GM21576 (cell line): ENCODE results near the gene CYP2W1.

ENCODE experiments used
- ATAC-seq: cut with Tn5 transposase; IDR thresholded peaks from one replicate; pipeline ENCODE4 v1.9.1; 2021; ENCODE audit warnings: mild to moderate bottlenecking, moderate library complexity; ENCODE audit not compliant: unreplicated experiment

The CYP2W1 gene

DNA sequence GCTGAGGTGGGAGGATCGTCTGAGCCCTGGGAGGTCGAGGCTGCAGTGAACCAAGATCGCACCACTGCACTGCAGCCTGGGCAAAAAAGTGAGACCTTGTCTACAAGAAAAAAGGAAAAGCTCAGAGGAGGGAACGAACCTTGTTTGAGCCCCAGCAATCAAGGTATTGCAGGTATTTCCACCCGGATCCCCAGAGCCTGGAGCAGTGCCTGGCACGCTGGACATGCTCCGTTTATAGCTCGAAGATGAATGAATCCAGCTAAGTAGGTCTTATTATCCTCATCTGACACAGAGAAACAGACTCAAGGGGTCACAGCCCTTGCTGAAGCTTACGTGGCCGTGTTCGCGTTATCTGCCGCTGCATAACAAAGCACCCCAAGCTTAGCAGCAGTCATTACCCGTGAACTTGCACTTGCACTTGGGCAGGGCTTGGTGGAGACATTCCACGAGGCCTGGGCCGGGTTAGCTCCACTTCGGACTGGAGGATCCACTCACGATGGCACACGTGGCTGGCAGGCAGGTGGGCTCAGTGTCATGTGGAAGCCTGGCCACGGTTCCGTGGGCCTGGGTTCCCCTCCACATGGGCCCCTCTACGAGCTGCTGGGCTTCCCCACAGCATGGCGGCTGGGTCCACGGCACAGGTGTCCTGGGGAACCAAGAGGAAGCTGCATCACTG is 4.4 kb upstream of the CYP2W1 start:
- ATAC-seq, result no peak

- ATAC-seq, result no peak
Observed at GRCh38 chr7:979151-979550, 3.8 kb upstream of the CYP2W1 start.

DNA sequence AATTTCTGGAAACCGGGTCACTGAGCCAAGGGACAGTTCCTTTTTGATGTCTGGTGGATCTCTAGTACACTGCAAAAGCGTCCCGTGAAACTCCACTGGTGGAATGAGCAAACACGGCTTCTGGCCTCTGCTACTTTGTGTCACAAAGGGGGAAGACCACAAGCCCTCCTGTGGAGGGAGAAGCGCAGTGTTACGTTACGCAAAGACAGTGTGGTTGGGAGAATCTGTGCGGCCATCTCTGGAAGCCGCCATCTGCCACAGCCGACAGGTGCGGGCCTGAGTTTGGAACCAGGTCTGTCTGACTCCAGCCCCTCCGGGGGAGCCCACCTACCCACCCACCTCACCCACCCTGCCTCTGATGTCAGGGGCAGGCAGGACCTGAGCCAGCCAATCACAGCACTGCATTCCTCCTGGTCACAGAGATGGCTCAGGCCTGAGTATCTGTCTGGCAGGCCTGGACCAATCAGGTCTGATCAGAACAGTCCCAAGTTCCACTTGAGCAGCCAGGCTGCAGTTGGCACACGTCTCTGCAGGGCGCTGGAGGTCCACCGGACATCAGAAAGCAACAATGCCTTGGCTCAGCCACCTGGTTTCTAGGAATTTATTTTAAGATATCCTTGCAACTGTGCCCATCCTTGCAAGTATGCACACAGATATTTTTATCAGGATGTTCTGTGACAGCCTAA is 3.0 kb upstream of the CYP2W1 start:
- ATAC-seq, result no peak

DNA sequence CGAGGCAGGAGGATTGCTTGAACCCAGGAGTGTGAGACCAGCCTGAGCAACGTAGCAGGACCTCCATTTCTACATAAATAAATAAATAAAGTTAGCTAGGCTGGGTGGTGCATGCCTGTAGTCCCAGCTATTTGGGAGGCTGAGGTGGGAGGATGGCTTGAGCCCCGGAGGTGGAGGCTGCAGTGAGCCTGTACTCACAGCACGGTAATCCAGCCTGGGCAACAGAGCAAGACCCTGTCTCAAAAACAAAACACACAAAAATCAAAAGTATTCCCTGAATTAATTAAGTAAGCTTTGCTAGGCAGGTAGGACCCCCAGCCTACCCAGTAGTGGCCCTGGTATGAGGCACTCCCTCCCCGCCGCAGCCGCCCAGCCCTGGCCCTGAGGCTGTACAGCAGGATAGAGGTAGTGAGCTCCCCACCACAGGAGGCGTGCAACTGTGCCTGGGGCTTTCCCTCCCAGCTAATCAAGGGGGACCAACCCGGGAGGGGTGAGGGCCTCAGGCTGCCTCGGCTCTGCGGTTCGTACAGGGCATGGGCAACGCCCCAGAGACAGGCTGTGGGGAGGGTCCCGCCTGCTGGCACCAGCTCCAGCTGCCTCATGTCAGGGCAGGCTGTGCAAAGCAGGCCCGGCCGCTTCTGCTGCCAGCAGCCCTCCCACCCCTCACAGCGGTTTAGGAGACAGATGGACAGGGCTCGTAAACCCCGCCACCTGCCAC is 1.0 kb upstream of the CYP2W1 start:
- ATAC-seq, result no peak

DNA sequence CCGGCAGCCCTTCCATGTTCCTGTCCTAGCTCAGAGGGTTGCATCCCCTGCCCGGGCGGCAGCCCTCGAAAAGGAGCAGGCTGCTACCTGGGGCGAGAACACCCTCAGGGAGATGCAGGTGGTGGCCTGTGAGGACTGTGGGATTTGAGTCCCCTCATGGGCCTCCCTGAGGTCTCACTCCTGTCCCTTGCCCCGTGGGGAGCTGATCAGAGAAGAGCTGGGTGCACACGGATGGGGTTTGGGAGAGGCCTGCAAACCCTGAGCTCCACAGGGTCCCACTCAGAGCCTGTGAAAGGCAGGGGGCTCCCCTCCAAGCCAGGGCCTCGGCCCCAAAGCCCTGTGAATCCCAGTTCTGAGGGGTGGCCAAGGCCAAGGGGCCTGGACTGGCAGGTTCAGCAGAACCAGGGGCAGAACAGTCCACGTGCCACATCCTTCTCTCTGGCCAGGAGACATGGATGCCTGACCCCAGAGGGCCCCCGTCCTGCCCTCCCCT is 424 bp upstream of the CYP2W1 start:
- ATAC-seq, result no peak

DNA sequence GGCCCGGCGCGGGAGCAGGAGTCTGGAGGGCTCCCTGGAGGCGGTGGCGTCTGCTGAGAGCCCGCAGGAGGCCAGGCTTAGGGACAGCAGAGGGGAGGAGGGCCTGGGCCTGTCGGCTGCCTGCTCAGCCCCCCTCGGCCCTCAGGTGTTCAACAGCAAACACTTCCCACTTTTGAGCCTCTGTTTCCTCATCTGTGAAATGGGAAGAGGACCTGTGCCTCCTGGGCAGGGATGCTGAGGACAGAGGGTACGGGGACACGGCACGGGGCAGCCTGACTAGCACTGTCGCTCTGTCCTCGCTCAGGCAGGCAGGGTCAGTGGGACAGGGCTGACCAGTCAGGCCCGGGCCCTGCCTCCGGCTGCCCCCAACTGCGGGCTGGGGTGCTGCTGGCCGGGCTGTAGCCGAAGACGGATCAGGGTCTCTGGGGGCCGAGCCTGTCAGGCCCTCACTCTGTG is 663 bp downstream of the CYP2W1 start:
- no peak for ATAC-seq

DNA sequence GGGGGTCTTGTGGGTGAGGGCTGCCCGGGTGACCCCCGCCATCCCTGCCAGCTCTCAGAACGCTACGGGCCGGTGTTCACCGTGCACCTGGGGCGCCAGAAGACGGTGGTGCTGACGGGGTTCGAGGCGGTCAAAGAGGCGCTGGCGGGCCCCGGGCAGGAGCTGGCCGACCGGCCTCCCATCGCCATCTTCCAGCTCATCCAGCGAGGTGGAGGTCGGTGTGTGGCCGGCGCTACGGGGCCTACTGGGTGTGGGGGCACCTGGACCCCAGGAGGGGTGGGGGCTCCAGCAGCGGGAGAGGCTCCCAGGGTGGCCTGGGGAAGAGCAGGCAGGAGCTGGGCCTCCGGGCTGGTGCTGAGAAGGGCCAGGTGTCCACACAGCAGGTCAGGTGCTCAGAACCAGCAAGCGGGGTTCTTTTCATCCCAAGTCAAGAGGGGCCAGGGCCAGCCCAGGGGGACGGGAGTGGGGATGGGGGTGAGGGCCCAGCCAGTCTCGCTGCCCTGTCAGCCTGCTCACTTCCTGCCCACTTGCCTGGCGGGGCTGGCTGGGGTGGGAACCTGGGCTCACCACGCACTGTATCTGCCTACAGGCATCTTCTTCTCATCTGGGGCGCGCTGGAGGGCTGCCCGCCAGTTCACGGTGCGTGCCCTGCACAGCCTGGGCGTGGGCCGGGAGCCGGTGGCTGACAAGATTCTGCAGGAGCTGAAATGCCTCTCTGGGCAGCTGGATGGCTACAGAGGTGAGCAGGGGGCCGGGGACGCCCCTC is 1.6 kb downstream of the CYP2W1 start:
- no peak for ATAC-seq

GRCh38 chr7:985127-985416 is 2.1 kb downstream of the CYP2W1 start:
- no peak for ATAC-seq

GRCh38 chr7:985915-986741 is 3.1 kb downstream of the CYP2W1 start:
- ATAC-seq, result no peak

- ATAC-seq, result no peak
Observed at GRCh38 chr7:986766-987751, 4.1 kb downstream of the CYP2W1 start.

DNA sequence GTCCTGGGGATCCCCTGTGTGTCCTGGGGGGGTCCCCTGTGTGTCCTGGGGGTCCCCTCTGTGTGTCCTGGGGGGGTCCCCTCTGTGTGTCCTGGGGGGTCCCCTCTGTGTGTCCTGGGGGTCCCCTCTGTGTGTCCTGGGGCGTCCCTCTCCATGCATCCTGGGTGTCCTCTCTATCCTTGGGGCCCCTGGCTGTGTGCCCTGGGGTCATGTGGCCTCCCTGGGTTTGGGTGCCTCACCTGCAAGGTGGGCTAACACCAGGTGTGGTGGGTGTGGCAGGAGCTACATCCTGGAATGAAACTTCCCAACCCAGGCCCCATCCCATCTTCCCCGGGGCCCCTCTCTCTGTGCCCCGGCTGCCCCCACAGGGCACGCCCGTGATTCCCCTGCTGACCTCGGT is 4.9 kb downstream of the CYP2W1 start:
- ATAC-seq, result no peak

DNA sequence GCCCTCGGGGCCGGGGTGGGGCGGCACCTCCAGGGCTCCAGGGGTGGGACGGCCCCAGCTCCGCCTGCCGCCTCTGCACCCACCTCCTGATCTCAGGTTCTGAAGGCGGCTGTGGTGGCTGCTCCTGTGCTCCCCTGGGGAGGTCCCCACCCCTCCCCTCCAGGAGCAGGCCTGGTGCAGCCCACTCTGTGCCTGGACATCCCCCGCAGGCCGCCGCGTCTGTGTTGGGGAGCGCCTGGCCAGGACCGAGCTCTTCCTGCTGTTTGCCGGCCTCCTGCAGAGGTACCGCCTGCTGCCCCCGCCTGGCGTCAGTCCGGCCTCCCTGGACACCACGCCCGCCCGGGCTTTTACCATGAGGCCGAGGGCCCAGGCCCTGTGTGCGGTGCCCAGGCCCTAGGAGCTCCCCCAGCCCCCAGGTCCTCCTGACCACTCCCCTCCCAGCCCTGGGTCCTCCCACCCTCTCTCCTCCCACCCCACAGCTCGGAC is 5.5 kb downstream of the CYP2W1 start:
- no peak for ATAC-seq

DNA sequence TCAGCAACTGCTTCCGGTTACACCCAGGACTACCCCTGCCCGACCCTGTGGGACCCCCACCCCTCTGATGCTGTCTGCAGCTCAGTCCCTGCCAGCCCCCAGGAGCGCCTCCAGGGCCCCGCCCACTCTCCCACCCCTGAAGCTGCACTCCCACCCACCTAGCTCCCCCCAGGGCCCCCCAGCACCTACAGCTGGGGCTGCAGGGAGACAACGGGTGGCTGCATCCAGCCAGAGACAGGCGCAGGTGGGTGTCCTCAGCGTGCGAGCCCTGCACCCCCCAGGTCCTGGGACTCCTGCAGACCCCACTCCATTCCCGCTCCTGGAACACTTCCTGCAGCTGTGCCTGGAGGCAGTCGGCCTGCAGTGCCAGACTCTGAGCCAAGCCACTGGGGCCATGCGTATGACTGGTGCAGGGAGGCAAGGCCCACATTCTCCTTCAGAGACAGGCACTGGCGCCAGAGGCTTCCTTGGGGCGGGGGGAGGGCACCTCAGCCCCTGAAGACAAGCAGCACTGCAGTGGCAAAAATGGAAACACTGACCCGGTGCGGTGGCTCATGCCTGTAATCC is 6.1 kb downstream of the CYP2W1 start:
- ATAC-seq, result no peak

DNA sequence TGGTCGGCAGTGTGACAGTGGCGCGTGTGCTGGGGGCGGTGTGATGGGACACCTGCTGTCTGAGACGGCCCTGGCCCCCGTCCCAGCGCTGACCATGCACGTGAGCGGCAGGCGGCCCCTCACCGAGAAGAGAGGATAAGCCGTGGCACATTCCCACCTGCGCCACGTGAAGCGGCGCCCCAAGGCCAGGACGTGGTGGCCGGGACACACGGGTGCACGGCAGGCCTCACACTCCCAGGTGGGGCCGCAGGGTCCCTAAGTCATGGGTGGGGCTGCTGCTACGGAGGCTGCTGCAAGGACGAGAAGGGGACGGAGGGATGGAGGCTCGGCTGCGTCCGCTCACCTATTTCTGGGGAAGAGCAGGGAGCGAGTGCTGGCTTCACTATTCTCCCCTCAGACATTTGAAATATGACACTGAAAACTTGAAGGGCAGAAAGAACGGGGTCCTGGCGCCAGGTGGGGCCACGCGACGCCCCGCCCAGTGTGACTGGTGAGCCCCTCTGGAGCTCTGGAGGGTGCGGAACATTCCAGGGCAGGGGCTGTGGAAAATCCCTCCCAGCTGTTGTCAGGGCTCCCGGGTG is 7.5 kb downstream of the CYP2W1 start:
- no peak for ATAC-seq

DNA sequence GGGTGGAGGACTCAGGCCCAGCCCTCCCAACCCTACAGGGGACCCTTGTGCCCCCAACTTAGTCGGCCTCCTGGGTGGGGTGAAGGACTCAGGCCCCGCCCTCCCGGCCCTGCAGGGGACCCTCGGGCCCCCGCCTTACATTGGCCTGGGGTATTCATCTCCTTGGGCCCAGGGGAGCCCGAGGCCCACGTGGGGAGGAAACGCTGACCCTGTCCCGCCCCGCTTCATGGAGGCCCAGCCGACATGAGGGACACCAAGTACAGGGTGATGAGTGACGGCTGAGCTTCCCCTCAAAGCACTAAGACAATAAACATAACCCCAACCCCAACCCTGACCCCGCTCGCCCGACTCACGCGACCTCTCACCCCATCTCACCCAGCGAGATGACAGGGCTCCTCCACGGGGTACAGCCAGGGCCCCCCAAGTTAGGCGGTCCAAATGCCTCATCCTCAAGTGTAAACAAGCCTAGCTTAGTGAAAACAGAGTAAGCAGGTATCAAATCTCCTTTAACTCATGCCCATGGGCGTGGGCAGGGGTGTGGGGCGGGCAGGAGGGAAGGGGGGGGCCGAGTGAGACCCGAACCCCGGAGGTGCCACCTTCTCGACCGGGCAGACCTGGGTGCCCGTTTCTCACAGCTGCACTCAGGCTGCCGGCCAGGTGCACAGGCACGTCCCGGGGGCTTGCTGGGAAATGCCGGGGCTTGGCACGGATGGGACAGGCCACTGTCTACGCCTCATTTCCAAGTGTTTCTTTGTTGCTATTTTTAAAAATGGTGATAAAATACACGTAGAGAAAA is 8.2 kb downstream of the CYP2W1 start:
- no peak for ATAC-seq

DNA sequence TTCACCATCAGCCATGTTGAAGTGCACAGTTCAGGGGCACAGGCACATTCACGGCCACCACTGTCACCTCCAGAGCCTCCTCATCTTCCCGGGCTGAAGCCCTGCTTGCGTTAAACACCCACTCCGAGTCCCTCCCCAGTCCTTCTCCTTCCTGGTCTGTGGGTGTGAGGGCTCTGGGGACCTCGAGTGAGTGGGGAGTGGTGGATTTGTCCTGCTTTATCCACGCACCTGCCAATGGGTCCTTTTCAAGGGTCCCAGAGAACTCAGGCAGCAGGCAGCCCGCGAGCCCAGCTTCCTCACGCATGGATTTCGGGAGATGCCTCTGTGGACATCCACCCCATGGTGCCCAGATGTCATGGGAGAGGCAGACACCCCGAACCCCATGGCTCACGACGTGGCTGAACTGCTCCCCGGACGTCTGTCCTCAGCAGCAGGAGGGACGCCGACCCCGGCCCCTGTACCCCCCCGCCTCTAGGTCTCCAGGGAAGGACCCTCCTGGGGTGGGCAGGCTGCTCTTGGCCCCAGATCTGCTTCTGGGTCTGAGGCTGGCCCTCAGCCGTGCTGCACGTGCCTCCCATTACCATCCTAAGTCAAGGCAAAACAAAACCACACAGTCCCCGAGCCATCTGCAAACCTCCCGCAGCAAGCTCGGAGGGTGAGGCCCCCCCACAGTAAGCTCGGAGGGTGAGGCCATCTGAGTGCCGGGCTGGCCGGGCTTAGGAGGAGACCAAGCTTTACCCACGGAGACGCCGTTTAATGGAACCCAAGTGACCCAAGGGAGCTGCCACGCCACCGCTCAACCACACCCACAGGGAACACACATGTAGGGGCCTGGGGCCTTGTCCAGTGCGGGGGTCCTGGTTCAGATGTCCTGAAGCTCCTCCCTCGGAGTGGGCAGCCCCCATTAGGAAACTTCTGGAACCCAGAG is 9.0 kb downstream of the CYP2W1 start:
- no peak for ATAC-seq
